Liver (tissue), 9 donors: ENCODE results near the gene ITGA6. TPM values are rescaled to one million over a fixed set of nuclear protein-coding genes. Genes with fewer than 3 reads are reported as not detected.

ENCODE experiments used
- DNase-seq: peaks from one replicate; pipeline ENCODE4 v3.0.0-alpha.2; 2017; ENCODE audit warnings: low spot score
- H3K27ac ChIP-seq, 2 donors: one replicate each; pipeline ENCODE4 v1.7.0; 2013; ENCODE audit warnings: inconsistent platforms in 2 of 2, low read length in 2 of 2, control low read depth in 1 of 2, low read depth in 1 of 2, mild to moderate bottlenecking in 1 of 2
- H3K27me3 ChIP-seq, 4 donors: one replicate each; pipeline versions ENCODE4 v1.6.1 to v1.7.0; 2013; ENCODE audit warnings: low read length in 3 of 4, inconsistent platforms in 1 of 4, mild to moderate bottlenecking in 1 of 4, moderate library complexity in 1 of 4; ENCODE audit not compliant: control insufficient read depth in 4 of 4, insufficient read depth in 4 of 4
- H3K36me3 ChIP-seq, 4 donors: one replicate each; pipeline versions ENCODE4 v1.6.1 to v1.7.0; 2013; ENCODE audit warnings: low read length in 3 of 4, mild to moderate bottlenecking in 3 of 4, low read depth in 1 of 4, moderate library complexity in 1 of 4; ENCODE audit not compliant: control insufficient read depth in 4 of 4, insufficient read depth in 3 of 4
- H3K4me1 ChIP-seq, 4 donors: one replicate each; pipeline versions ENCODE4 v1.6.1 to v1.7.0; 2013; ENCODE audit warnings: low read length in 3 of 4, mild to moderate bottlenecking in 3 of 4, moderate library complexity in 1 of 4; ENCODE audit not compliant: control insufficient read depth in 4 of 4, insufficient read depth in 4 of 4
- H3K4me3 ChIP-seq, 3 donors: one replicate each; pipeline versions ENCODE4 v1.6.1 to v1.7.0; 2013; ENCODE audit warnings: low read length in 3 of 3, control low read depth in 1 of 3, low read depth in 1 of 3, mild to moderate bottlenecking in 1 of 3
- H3K9ac ChIP-seq, 2 donors: one replicate each; pipeline ENCODE4 v1.7.0; 2013; ENCODE audit warnings: low read length in 2 of 2, mild to moderate bottlenecking in 2 of 2, moderate library complexity in 2 of 2, control low read depth in 1 of 2, low read depth in 1 of 2
- H3K9me3 ChIP-seq, 4 donors: one replicate each; pipeline versions ENCODE4 v1.6.1 to v1.7.0; 2013; ENCODE audit warnings: low read length in 3 of 4; ENCODE audit not compliant: control insufficient read depth in 4 of 4
- ATF3 ChIP-seq: IDR thresholded peaks from 2 replicates; pipeline ENCODE4 v1.6.1; 2016; ENCODE audit warnings: antibody characterized with exemption
- CTCF ChIP-seq: fragments of 150-350 bp; IDR thresholded peaks from 2 replicates; pipeline ENCODE4 v1.5.1; 2017; ENCODE audit warnings: improper control_type of control experiment, low read depth, low read length; ENCODE audit not compliant: missing input control
- EGR1 ChIP-seq, 2 donors: IDR thresholded peaks; 2 replicates each; pipeline ENCODE4 v1.6.1; 2016 to 2018; ENCODE audit warnings: antibody characterized with exemption in 2 of 2, low read depth in 2 of 2
- FOXA1 ChIP-seq: IDR thresholded peaks from 2 replicates; pipeline ENCODE4 v1.6.1; 2016; ENCODE audit warnings: antibody characterized with exemption
- FOXA2 ChIP-seq: IDR thresholded peaks from 2 replicates; pipeline ENCODE4 v1.6.1; 2016; ENCODE audit warnings: antibody characterized with exemption
- GABPA ChIP-seq, 2 donors: IDR thresholded peaks in 1 of 2; conservative IDR thresholded peaks in 1 of 2; 2 replicates each; pipeline ENCODE4 v1.6.1; 2016; ENCODE audit warnings: antibody characterized with exemption in 2 of 2, mild to moderate bottlenecking in 1 of 2, moderate library complexity in 1 of 2
- HNF4A ChIP-seq, 2 donors: conservative IDR thresholded peaks; 2 replicates each; pipeline ENCODE4 v1.6.1; 2016; ENCODE audit warnings: antibody characterized with exemption in 2 of 2, mild to moderate bottlenecking in 2 of 2
- HNF4G ChIP-seq: IDR thresholded peaks from 2 replicates; pipeline ENCODE4 v1.6.1; 2016; ENCODE audit warnings: antibody characterized with exemption
- JUND ChIP-seq, 2 donors: IDR thresholded peaks; 2 replicates each; pipeline ENCODE4 v1.6.1; 2016; ENCODE audit warnings: antibody characterized with exemption in 2 of 2
- MAX ChIP-seq: IDR thresholded peaks from 2 replicates; pipeline ENCODE4 v1.6.1; 2016; ENCODE audit warnings: antibody characterized with exemption
- NR2F2 ChIP-seq: IDR thresholded peaks from 2 replicates; pipeline ENCODE4 v1.6.1; 2016; ENCODE audit warnings: antibody characterized with exemption
- RAD21 ChIP-seq, 2 donors: IDR thresholded peaks; 2 replicates each; pipeline ENCODE4 v1.6.1; 2016; ENCODE audit warnings: antibody characterized with exemption in 2 of 2, mild to moderate bottlenecking in 2 of 2
- REST ChIP-seq: IDR thresholded peaks from 2 replicates; pipeline ENCODE4 v1.6.1; 2016; ENCODE audit warnings: antibody characterized with exemption, mild to moderate bottlenecking
- RXRA ChIP-seq, 2 donors: IDR thresholded peaks; 2 replicates each; pipeline ENCODE4 v1.6.1; 2017 to 2018; ENCODE audit warnings: antibody characterized with exemption in 2 of 2, mild to moderate bottlenecking in 1 of 2
- SP1 ChIP-seq: IDR thresholded peaks from 2 replicates; pipeline ENCODE4 v1.6.1; 2018; ENCODE audit warnings: antibody characterized with exemption, mild to moderate bottlenecking
- TAF1 ChIP-seq: conservative IDR thresholded peaks from 2 replicates; pipeline ENCODE4 v1.6.1; 2016; ENCODE audit warnings: antibody characterized with exemption, mild to moderate bottlenecking
- YY1 ChIP-seq: IDR thresholded peaks from 2 replicates; pipeline ENCODE4 v1.6.1; 2016; ENCODE audit warnings: antibody characterized with exemption, mild to moderate bottlenecking
- ZBTB33 ChIP-seq: IDR thresholded peaks from 2 replicates; pipeline ENCODE4 v1.6.1; 2016; ENCODE audit warnings: antibody characterized with exemption
- WGBS: extraction: QIAGEN DNeasy Blood & Tissue Kit; methylation state at CpG from one replicate; pipeline ENCODE4 v1.1.7; 2013; 5-methylcytosine and 5-hydroxymethylcytosine counted together
- polyA plus RNA-seq, 2 donors: library from polyadenylated mRNA; stranded (reverse) in 1 of 2; unstranded in 1 of 2; fragments of 200-250 nt in 1 of 2; fragments of >200 nt in 1 of 2; fragmentation: Nextera tagmentation in 1 of 2; extraction: Ambion mirVana in 1 of 2; gene quantifications; one replicate each; pipeline versions ENCODE4 v1.2.1 to v1.2.3, GENCODE V29; 2013 to 2015
- total RNA-seq, 2 donors: library from RNA; depleted of rRNA; stranded (reverse); fragments of >200 nt; gene quantifications; one replicate each; pipeline ENCODE4 v1.2.3, GENCODE V29; 2014
- donor health status: healthy.
- donor health status: healthy.
- donor health status: healthy.
- donor health status: healthy.
- donor health status: healthy.

Gene ITGA6
- total and polyA plus RNA-seq, 4 donors, result 5.8 to 21.6 (median 11.4) TPM

- no peak overlapping the region for H3K4me3 ChIP-seq
- TF ChIP-seq HNF4G (no peak), CTCF (no peak), TAF1 (no peak), FOXA1 (no peak), YY1 (no peak), ZBTB33 (no peak), SP1 (no peak), NR2F2 (no peak), JUND (IDR thresholded peaks at IDR 0.05) (no peak), MAX (no peak), EGR1 (IDR thresholded peaks at IDR 0.05; ENCODE audit: low read depth in 2 of 2) (no peak), FOXA2 (no peak), HNF4A (conservative IDR thresholded peaks at IDR 0.05) (no peak), REST (no peak), ATF3 (no peak), GABPA (IDR thresholded peaks at IDR 0.05 in 1 of 2, conservative IDR thresholded peaks at IDR 0.05 in 1 of 2) (no peak), RXRA (IDR thresholded peaks at IDR 0.05) (no peak), RAD21 (IDR thresholded peaks at IDR 0.05) (no peak)
- no peaks in the 10 kb centered on the region for H3K27me3 ChIP-seq
- H3K4me1 ChIP-seq, result peaks cover 2 to 11% (median 11%) of the 10 kb centered on the region in 4 donors
- H3K9me3 ChIP-seq, result no peaks in the 10 kb centered on the region
- no peak overlapping the region for H3K27ac ChIP-seq
- no peak overlapping the region for H3K9ac ChIP-seq
- H3K36me3 ChIP-seq, result no peaks in the 10 kb centered on the region
- 79% methylated on average over 1 of the region's 1 CpG for WGBS
- DNase-seq, result no peak
Measured at GRCh38 chr2:172460780-172461201, 33.4 kb downstream of the ITGA6 start.
